H1 (cell line): ENCODE measurements around the gene MGLL. TPM values are rescaled to one million over a fixed set of nuclear protein-coding genes. Genes with fewer than 3 reads are reported as not detected.

ENCODE experiments used
- CTCF ChIA-PET: fragments of 300-600 bp; sonication (Branson Sonifier 250); formaldehyde crosslinking; loops from one replicate; lab custom pipeline; 2021; ENCODE audit not compliant: partially characterized antibody; lab: Charles Lee
- POLR2A ChIA-PET: fragments of 300-600 bp; sonication (Branson Sonifier 250); formaldehyde crosslinking; loops from one replicate; lab custom pipeline; 2021; ENCODE audit warnings: inconsistent platforms; ENCODE audit not compliant: partially characterized antibody; lab: Charles Lee
- DNase-seq, 2 experiments: peaks; one replicate each; pipeline versions ENCODE4 v3.0.0 to v3.0.0-alpha.2; 2010 to 2022; ENCODE audit warnings: low spot score in 2 of 2, low read depth in 1 of 2, mixed read lengths in 1 of 2
- FAIRE-seq: peaks from 2 replicates; lab custom pipeline; 2011; peaks lifted over from hg19 to GRCh38; lab: Jason Lieb, UNC
- H2AFZ ChIP-seq: 2 replicates; pipeline ENCODE4 v1.8.1; 2012; ENCODE audit warnings: low read length, inconsistent platforms
- H2AK5ac ChIP-seq: 2 replicates; pipeline ENCODE4 v1.6.1; 2013; ENCODE audit warnings: low read depth, low read length
- H2BK120ac ChIP-seq: replicated peaks from 2 replicates; pipeline ENCODE3; 2013; ENCODE audit warnings: low read depth, low read length, inconsistent platforms
- H2BK12ac ChIP-seq: 2 replicates; pipeline ENCODE4 v1.6.1; 2013; ENCODE audit warnings: low read depth, low read length
- H2BK15ac ChIP-seq: 2 replicates; pipeline ENCODE4 v1.6.1; 2013; ENCODE audit warnings: low read length
- H2BK20ac ChIP-seq: 2 replicates; pipeline ENCODE4 v1.6.1; 2013; ENCODE audit warnings: low read length
- H2BK5ac ChIP-seq: 2 replicates; pipeline ENCODE4 v1.6.1; 2013; ENCODE audit warnings: low read depth, low read length
- H3K14ac ChIP-seq: 2 replicates; pipeline ENCODE4 v1.6.1; 2013; ENCODE audit warnings: inconsistent platforms; ENCODE audit not compliant: insufficient read length
- H3K18ac ChIP-seq: 2 replicates; pipeline ENCODE4 v1.6.1; 2013; ENCODE audit warnings: low read length; ENCODE audit errors: extremely low read depth
- H3K23ac ChIP-seq: 2 replicates; pipeline ENCODE4 v1.6.1; 2013; ENCODE audit warnings: inconsistent platforms; ENCODE audit not compliant: insufficient read length
- H3K23me2 ChIP-seq: 2 replicates; pipeline ENCODE4 v1.6.1; 2013; ENCODE audit warnings: low read depth, low read length
- H3K27ac ChIP-seq: 2 replicates; pipeline ENCODE4 v1.6.1; 2011; ENCODE audit warnings: low read depth, low read length, inconsistent platforms
- H3K27me3 ChIP-seq, 4 experiments: replicated peaks in 1 of 4; 1 replicate in 1 of 4; 2 replicates in 3 of 4; pipeline versions ENCODE4 v1.6.1 to v1.8.1; 2011 to 2013; ENCODE audit warnings: low read length in 3 of 4, mild to moderate bottlenecking in 3 of 4, inconsistent platforms in 2 of 4, mixed read lengths in 2 of 4, moderate library complexity in 1 of 4; ENCODE audit not compliant: control insufficient read depth in 3 of 4, insufficient read depth in 3 of 4; ENCODE audit errors: extremely low read depth in 1 of 4
- H3K36me3 ChIP-seq, 4 experiments: 2 replicates each; pipeline versions ENCODE4 v1.6.1 to v1.8.1; 2011 to 2013; ENCODE audit warnings: mild to moderate bottlenecking in 4 of 4, low read length in 3 of 4, moderate library complexity in 2 of 4, control low read depth in 1 of 4, inconsistent platforms in 1 of 4; ENCODE audit not compliant: insufficient read depth in 4 of 4, control insufficient read depth in 2 of 4
- H3K4ac ChIP-seq: replicated peaks from 2 replicates; pipeline ENCODE3; 2013; ENCODE audit warnings: low read length, low read depth, mixed read lengths, inconsistent platforms; ENCODE audit not compliant: insufficient read length
- H3K4me1 ChIP-seq, 4 experiments: replicated peaks in 1 of 4; 1 replicate in 1 of 4; 2 replicates in 3 of 4; pipeline versions ENCODE4 v1.6.1 to v1.8.1; 2011 to 2013; ENCODE audit warnings: low read length in 3 of 4, inconsistent platforms in 2 of 4, mixed read lengths in 1 of 4; ENCODE audit not compliant: insufficient read depth in 4 of 4, control insufficient read depth in 3 of 4
- H3K4me2 ChIP-seq, 2 experiments: 2 replicates each; pipeline versions ENCODE4 v1.6.1 to v1.8.1; 2011 to 2013; ENCODE audit warnings: low read depth in 2 of 2, low read length in 2 of 2, control low read depth in 1 of 2, inconsistent platforms in 1 of 2, mild to moderate bottlenecking in 1 of 2; ENCODE audit not compliant: insufficient read depth in 1 of 2
- H3K4me3 ChIP-seq, 4 experiments: fragments of 200-600, 300-600 bp in 1 of 4; sonication (generic), shearing (Covaris generic), sonication (Bioruptor Twin) in 1 of 4; 2 replicates each; pipeline versions ENCODE4 v1.5.1 to v1.8.1; 2011 to 2016; ENCODE audit warnings: low read length in 4 of 4, low read depth in 3 of 4, control low read depth in 2 of 4, inconsistent platforms in 2 of 4, mild to moderate bottlenecking in 2 of 4, mixed read lengths in 1 of 4, moderate library complexity in 1 of 4; ENCODE audit not compliant: insufficient read depth in 2 of 4; ENCODE audit errors: extremely low read depth in 1 of 4
- H3K56ac ChIP-seq: replicated peaks from 2 replicates; pipeline ENCODE3; 2013; ENCODE audit warnings: low read depth, mild to moderate bottlenecking, mixed read lengths, low read length, inconsistent platforms; ENCODE audit not compliant: insufficient read length
- H3K79me1 ChIP-seq: 2 replicates; pipeline ENCODE4 v1.6.1; 2013; ENCODE audit warnings: low read depth, low read length, control low read depth
- H3K79me2 ChIP-seq, 2 experiments: 2 replicates each; pipeline versions ENCODE4 v1.6.1 to v1.8.1; 2012 to 2013; ENCODE audit warnings: low read length in 2 of 2, mild to moderate bottlenecking in 2 of 2, inconsistent platforms in 1 of 2; ENCODE audit not compliant: insufficient read depth in 2 of 2, control insufficient read depth in 1 of 2
- H3K9ac ChIP-seq, 4 experiments: replicated peaks in 1 of 4; 1 replicate in 1 of 4; 2 replicates in 3 of 4; pipeline versions ENCODE4 v1.6.1 to v1.8.1; 2011 to 2013; ENCODE audit warnings: low read depth in 3 of 4, low read length in 3 of 4, control low read depth in 2 of 4, mild to moderate bottlenecking in 2 of 4, moderate library complexity in 2 of 4, inconsistent platforms in 1 of 4; ENCODE audit errors: extremely low read depth in 1 of 4
- H3K9me3 ChIP-seq, 2 experiments: 2 replicates each; pipeline versions ENCODE4 v1.6.1 to v1.8.1; 2012 to 2013; ENCODE audit warnings: mild to moderate bottlenecking in 2 of 2, moderate library complexity in 2 of 2, control low read depth in 1 of 2, inconsistent platforms in 1 of 2, low read depth in 1 of 2, low read length in 1 of 2, mixed read lengths in 1 of 2; ENCODE audit not compliant: insufficient read depth in 2 of 2
- H4K20me1 ChIP-seq, 2 experiments: replicated peaks in 1 of 2; 2 replicates each; pipeline versions ENCODE3 to v1.8.1; 2011 to 2013; ENCODE audit warnings: inconsistent platforms in 2 of 2, low read length in 2 of 2, mild to moderate bottlenecking in 1 of 2; ENCODE audit not compliant: insufficient read depth in 2 of 2, control insufficient read depth in 1 of 2
- H4K5ac ChIP-seq: 2 replicates; pipeline ENCODE4 v1.6.1; 2013; ENCODE audit warnings: low read length, low read depth, mixed read lengths, inconsistent platforms; ENCODE audit not compliant: insufficient read length
- H4K8ac ChIP-seq: 2 replicates; pipeline ENCODE4 v1.8.0; 2013; ENCODE audit warnings: mild to moderate bottlenecking, moderate library complexity, low read length, inconsistent platforms; ENCODE audit not compliant: insufficient read depth; ENCODE audit errors: extremely low read depth
- H4K91ac ChIP-seq: replicated peaks from 2 replicates; pipeline ENCODE3; 2013; ENCODE audit warnings: low read length, mixed read lengths, inconsistent platforms; ENCODE audit not compliant: insufficient read length
- ASH2L ChIP-seq: fragments of 200-600, 300-600 bp; sonication (generic); IDR thresholded peaks from one replicate; pipeline ENCODE4 v1.7.1; 2017; ENCODE audit warnings: low read length
- BCL11A ChIP-seq, 2 experiments: IDR thresholded peaks; one replicate each; pipeline ENCODE4 v1.6.1; 2011; ENCODE audit warnings: low read depth in 2 of 2, low read length in 2 of 2, mild to moderate bottlenecking in 2 of 2
- CEBPB ChIP-seq: IDR thresholded peaks from 2 replicates; pipeline ENCODE4 v1.6.1; 2012; ENCODE audit warnings: low read depth, low read length
- CREB1 ChIP-seq: IDR thresholded peaks from 2 replicates; pipeline ENCODE4 v1.6.1; 2012; ENCODE audit warnings: inconsistent platforms
- EGR1 ChIP-seq: IDR thresholded peaks from 2 replicates; pipeline ENCODE4 v1.6.1; 2011; ENCODE audit warnings: low read depth, low read length, borderline replicate concordance
- GTF2F1 ChIP-seq: IDR thresholded peaks from 2 replicates; pipeline ENCODE4 v1.6.1; 2012; ENCODE audit warnings: low read depth, low read length, improper control_type of control experiment, borderline replicate concordance
- JUN ChIP-seq: IDR thresholded peaks from 2 replicates; pipeline ENCODE4 v1.6.1; 2011; ENCODE audit warnings: low read depth, mild to moderate bottlenecking, improper control_type of control experiment, low read length
- NRF1 ChIP-seq: IDR thresholded peaks from 2 replicates; pipeline ENCODE4 v1.6.1; 2011; ENCODE audit warnings: mild to moderate bottlenecking, low read depth, low read length, improper control_type of control experiment
- RAD21 ChIP-seq, 2 experiments: IDR thresholded peaks in 1 of 2; conservative IDR thresholded peaks in 1 of 2; 2 replicates each; pipeline ENCODE4 v1.6.1; 2011; ENCODE audit warnings: low read depth in 2 of 2, low read length in 2 of 2, improper control_type of control experiment in 1 of 2, inconsistent platforms in 1 of 2, mild to moderate bottlenecking in 1 of 2, moderate library complexity in 1 of 2
- TCF12 ChIP-seq: IDR thresholded peaks from 2 replicates; pipeline ENCODE4 v1.6.1; 2011; ENCODE audit warnings: low read depth, mild to moderate bottlenecking, low read length
- WGBS, 2 experiments: shearing (Covaris generic) in 1 of 2; methylation state at CpG; one replicate each; pipeline versions ENCODE4 v1.1.6 to v1.1.7; 2013 to 2015; ENCODE audit warnings: low lambda C conversion rate in 2 of 2, mixed read lengths in 2 of 2, inconsistent platforms in 1 of 2, low coverage in 1 of 2, missing lambda C conversion rate in 1 of 2; ENCODE audit not compliant: insufficient replicate concordance in 2 of 2, insufficient coverage in 1 of 2, insufficient read length in 1 of 2; ENCODE audit errors: extremely low coverage in 1 of 2, missing lambda C conversion rate in 1 of 2; 5-methylcytosine and 5-hydroxymethylcytosine counted together
- polyA plus RNA-seq, 7 experiments: library from polyadenylated mRNA; depleted of rRNA in 3 of 7; stranded (reverse) in 5 of 7; unstranded in 2 of 7; fragments of >200 nt in 5 of 7; fragments of 200-250 nt in 2 of 7; gene quantifications; 1 replicate in 5 of 7; 2 replicates in 1 of 7; 4 replicates in 1 of 7; pipeline versions ENCODE4 v1.2.1 to v1.2.3, GENCODE V29; 2011 to 2013; ENCODE audit warnings: missing spikeins in 2 of 7, mixed read lengths in 2 of 7
- total RNA-seq: library from RNA; stranded (reverse); fragmentation: NEBNext Ultra II Directional; extraction: Animal tissue kit (Norgen Biotek cat#: 25700); gene quantifications from 2 replicates; pipeline ENCODE4 v1.2.1, GENCODE V29; 2021
- TF ChIP-seq, protein P1 (sequence below), 3 experiments: IDR thresholded peaks; 1 replicate in 2 of 3; 2 replicates in 1 of 3; pipeline versions ENCODE4 v1.5.1 to v1.6.1; 2011; ENCODE audit warnings: low read length in 3 of 3, mild to moderate bottlenecking in 3 of 3, inconsistent platforms in 2 of 3, low read depth in 1 of 3, moderate library complexity in 1 of 3; ENCODE audit not compliant: insufficient read depth in 1 of 3; ENCODE audit errors: control extremely low read depth in 1 of 3
- TF ChIP-seq, protein P2 (sequence below): IDR thresholded peaks from 2 replicates; pipeline ENCODE4 v1.6.1; 2012; ENCODE audit warnings: inconsistent platforms

The MGLL gene
- total and polyA plus RNA-seq, 2 of the 8 experiments (the other 6 are each of a cell fraction or from before 2014, with no cell fraction given), result 0.05 to 0.34 TPM

DNA sequence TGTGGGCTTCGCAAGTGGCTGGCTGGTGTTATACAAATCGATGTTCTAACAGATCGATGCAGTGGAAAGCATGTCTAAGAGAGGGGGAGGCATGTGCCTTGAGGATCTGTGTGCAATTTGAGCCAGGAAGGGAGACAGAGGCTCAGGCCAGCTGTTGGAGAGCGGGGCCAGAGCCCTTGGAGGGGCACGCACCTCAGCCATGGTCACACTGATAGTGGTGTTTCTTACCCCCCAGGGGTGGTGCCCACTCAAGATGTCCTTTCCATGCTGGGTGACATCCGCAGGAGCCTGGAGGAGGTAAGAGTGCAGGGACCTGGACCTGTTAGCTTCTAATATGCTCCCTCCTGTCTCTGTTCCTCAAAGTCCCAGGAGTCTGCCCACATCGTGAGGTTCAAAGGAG lies 153.4 kb downstream of the MGLL start:
- WGBS, 2 experiments, result 95% methylated on average over 7 of the region's 7 CpGs; no CpG with 5 or more reads in 1 of the 2 experiments
- Histone ChIP-seq H3K9me3 (no peaks in the 10 kb centered on the region), H2AK5ac (no peak overlapping the region), H3K56ac (no peak overlapping the region), H2AFZ (no peak overlapping the region), H3K79me1 (no peaks in the 10 kb centered on the region), H3K36me3 (peaks cover 0 to 3% (median 0%) of the 10 kb centered on the region in 4 experiments; a peak in 1 of 8 replicates), H4K8ac (no peak overlapping the region), H3K4me3 (no peak overlapping the region), H3K27ac (no peak overlapping the region), H2BK20ac (no peak overlapping the region), H3K23ac (no peak overlapping the region), H3K23me2 (peaks cover 12% of the 10 kb centered on the region; the same call in 1 of the 2 replicates), H3K18ac (no peak overlapping the region), H2BK5ac (no peak overlapping the region), H3K79me2 (no peaks in the 10 kb centered on the region), H2BK12ac (no peak overlapping the region), H2BK120ac (no peak overlapping the region), H3K4ac (no peak overlapping the region), H3K9ac (no peak overlapping the region), H3K4me1 (peaks cover 0 to 11% (median 8%) of the 10 kb centered on the region in 4 experiments; a peak in 6 of 7 replicates), H3K27me3 (no peaks in the 10 kb centered on the region; a peak in 2 of 7 replicates), H2BK15ac (no peak overlapping the region), H4K5ac (no peak overlapping the region), H4K20me1 (no peaks in the 10 kb centered on the region), H4K91ac (no peak overlapping the region), H3K4me2 (no peak overlapping the region), H3K14ac (no peak overlapping the region)
- ChIA-PET POLR2A (interaction anchor here (1.1 kb wide), 1 partner anchor 11 kb away, joined by 3 read pairs; no protein-coding TSS in a partner anchor), CTCF (interaction anchor here (1.4 to 2.7 kb wide), 3 partner anchors 10 to 162 kb away, joined by 6 to 8 read pairs (median 7); no protein-coding TSS in a partner anchor)
- FAIRE-seq (no peak), DNase-seq (no peak)
- TF ChIP-seq JUN, result no peak
- no peak for TF ChIP-seq RAD21 (IDR thresholded peaks at IDR 0.05 in 1 of 2, conservative IDR thresholded peaks at IDR 0.05 in 1 of 2; ENCODE audit: low read depth in 2 of 2, low read length in 2 of 2)
- no peak for TF ChIP-seq EGR1
- TF ChIP-seq, protein P1, sequence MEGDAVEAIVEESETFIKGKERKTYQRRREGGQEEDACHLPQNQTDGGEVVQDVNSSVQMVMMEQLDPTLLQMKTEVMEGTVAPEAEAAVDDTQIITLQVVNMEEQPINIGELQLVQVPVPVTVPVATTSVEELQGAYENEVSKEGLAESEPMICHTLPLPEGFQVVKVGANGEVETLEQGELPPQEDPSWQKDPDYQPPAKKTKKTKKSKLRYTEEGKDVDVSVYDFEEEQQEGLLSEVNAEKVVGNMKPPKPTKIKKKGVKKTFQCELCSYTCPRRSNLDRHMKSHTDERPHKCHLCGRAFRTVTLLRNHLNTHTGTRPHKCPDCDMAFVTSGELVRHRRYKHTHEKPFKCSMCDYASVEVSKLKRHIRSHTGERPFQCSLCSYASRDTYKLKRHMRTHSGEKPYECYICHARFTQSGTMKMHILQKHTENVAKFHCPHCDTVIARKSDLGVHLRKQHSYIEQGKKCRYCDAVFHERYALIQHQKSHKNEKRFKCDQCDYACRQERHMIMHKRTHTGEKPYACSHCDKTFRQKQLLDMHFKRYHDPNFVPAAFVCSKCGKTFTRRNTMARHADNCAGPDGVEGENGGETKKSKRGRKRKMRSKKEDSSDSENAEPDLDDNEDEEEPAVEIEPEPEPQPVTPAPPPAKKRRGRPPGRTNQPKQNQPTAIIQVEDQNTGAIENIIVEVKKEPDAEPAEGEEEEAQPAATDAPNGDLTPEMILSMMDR (IDR thresholded peaks at IDR 0.05; ENCODE audit: control extremely low read depth in 1 of 3, insufficient read depth in 1 of 3, low read depth in 1 of 3, low read length in 3 of 3), result no peak
- no peak for TF ChIP-seq BCL11A (IDR thresholded peaks at IDR 0.05; ENCODE audit: low read depth in 2 of 2, low read length in 2 of 2)
- TF ChIP-seq CEBPB, result no peak
- TF ChIP-seq, protein P2, sequence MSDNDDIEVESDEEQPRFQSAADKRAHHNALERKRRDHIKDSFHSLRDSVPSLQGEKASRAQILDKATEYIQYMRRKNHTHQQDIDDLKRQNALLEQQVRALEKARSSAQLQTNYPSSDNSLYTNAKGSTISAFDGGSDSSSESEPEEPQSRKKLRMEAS, result no peak
- no peak for TF ChIP-seq TCF12
- no peak for TF ChIP-seq NRF1
- TF ChIP-seq GTF2F1, result no peak
- TF ChIP-seq ASH2L, result no peak
- no peak for TF ChIP-seq CREB1
